ENCODE data around the gene ZMIZ1. TPM values are rescaled to one million over a fixed set of nuclear protein-coding genes. Genes with fewer than 3 reads are reported as not detected.
A peak's percentile ranks its signal among the peaks of the same experiment; 100 is the strongest.

Gene ZMIZ1
- total and polyA plus RNA-seq, 12 donors: 6.6 to 113 (median 55.1) TPM

DNA sequence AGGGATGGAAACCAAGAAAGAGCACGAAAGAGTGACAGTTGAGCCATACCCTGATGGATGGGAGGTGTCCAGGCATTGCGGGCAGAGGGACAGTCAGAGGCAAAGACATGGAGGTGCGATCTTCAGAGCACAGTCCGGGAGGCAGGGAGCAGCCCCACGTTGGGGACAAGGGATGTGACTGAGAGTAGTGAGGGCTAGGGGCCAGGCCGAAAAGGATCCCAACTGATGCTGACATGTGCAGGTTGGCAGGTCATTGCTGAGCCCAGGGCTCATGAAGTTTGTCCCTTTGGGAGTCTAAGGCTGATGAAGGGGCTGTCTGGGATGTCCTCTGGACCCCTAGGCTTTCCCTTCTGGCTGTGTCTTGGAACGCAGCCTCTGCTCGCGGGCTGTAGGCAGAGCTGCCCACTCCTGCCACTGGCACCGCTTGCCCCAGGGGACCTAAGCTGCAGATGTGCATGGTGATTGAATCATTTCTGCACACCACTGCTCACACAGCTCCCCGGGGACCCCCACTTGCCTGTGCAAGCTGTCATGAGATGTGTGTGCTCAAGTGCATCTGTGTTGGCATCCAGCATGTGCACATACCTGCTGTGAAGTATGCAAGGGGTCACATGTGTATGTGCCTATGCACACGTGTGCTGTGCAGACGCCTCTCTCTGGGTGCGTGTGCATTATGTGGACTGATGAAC, 125.1 kb downstream of the ZMIZ1 start:
- Histone ChIP-seq H3K27ac (no peak overlapping the region), H3K4me3 (no peak overlapping the region), H3K9me3 (replicated peaks in 1 of 3) (no peaks in the 10 kb centered on the region), H3K4me1 (replicated peaks in 1 of 2) (peaks cover 11 to 53% of the 10 kb centered on the region in 2 donors), H3K36me3 (replicated peaks in 1 of 2) (no peaks in the 10 kb centered on the region), H3K27me3 (no peaks in the 10 kb centered on the region)
- TF ChIP-seq POLR2A (IDR thresholded peaks at IDR 0.05): no peak
- TF ChIP-seq, protein P1, sequence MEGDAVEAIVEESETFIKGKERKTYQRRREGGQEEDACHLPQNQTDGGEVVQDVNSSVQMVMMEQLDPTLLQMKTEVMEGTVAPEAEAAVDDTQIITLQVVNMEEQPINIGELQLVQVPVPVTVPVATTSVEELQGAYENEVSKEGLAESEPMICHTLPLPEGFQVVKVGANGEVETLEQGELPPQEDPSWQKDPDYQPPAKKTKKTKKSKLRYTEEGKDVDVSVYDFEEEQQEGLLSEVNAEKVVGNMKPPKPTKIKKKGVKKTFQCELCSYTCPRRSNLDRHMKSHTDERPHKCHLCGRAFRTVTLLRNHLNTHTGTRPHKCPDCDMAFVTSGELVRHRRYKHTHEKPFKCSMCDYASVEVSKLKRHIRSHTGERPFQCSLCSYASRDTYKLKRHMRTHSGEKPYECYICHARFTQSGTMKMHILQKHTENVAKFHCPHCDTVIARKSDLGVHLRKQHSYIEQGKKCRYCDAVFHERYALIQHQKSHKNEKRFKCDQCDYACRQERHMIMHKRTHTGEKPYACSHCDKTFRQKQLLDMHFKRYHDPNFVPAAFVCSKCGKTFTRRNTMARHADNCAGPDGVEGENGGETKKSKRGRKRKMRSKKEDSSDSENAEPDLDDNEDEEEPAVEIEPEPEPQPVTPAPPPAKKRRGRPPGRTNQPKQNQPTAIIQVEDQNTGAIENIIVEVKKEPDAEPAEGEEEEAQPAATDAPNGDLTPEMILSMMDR (IDR thresholded peaks at IDR 0.05): no peak
- no peak for DNase-seq
- 87 to 95% (median 91%) methylated on average over 9 to 14 of the region's 14 CpGs for WGBS, 4 donors
- intact Hi-C loops (cut with DNase I): loop anchor here (5.0 to 10.0 kb wide), 6 partner anchors 122 to 1139 kb away; no protein-coding TSS in a partner anchor

DNA sequence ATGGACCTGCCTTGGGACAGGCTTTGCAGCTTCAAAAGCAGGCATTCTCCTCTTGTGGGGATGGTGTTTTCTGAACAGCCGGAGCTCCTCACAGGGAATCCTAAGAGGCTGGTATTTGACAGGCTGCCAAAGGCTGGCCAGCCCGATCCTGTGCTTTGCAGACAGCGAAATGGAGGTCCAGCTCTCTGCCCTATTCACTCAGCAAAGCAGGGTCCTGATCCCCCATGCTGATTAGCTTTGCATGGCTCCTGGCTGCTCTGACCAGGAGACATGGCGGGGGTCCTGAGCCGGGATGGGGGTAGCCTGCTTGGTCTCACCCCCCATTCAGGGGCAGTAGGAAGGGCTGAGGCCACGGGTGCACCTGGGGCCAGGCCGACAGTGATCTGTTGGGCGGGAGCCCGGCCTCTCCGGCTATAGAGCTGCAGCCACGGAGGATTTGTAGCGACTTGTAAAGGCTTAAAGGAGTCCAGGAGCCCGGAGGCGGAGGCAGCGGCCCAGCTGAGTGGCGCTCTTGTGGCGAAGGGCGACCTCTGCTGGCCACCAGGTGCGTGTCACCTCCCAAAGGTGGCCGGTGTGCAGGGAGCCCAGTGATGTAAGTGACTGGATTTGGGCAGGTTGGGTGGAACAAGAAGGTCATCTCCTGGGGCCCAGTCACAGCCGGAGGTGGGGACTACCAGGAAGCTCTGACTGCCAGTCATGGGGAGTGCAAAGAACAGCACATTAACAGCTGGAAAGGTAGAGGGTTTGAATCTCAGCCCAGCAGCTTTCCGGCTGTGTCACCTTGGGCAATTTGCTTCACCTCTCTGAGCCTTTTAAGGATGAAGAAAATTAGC, 126.5 kb downstream of the ZMIZ1 start:
- intact Hi-C loops (cut with DNase I): loop anchor here (5.0 to 10.0 kb wide), 7 partner anchors 123 to 1148 kb away; no protein-coding TSS in a partner anchor
- no peak overlapping the region for H3K4me3 ChIP-seq
- 13 to 16% (median 14%) methylated on average over 7 to 22 of the region's 22 CpGs for WGBS, 4 donors
- H3K36me3 ChIP-seq (replicated peaks in 1 of 2): no peaks in the 10 kb centered on the region
- H3K27me3 ChIP-seq: no peaks in the 10 kb centered on the region
- peak; percentile 85 to 96 (median 91) for DNase-seq
- H3K4me1 ChIP-seq (replicated peaks in 1 of 2): peaks cover 11 to 38% of the 10 kb centered on the region in 2 donors
- no peak for TF ChIP-seq POLR2A (IDR thresholded peaks at IDR 0.05)
- TF ChIP-seq, protein P1 (IDR thresholded peaks at IDR 0.05): peak; percentile 86 to 98 (median 96)
- H3K9me3 ChIP-seq (replicated peaks in 1 of 3): no peaks in the 10 kb centered on the region
- peak overlapping the region; percentile 7 to 72 (median 69) for H3K27ac ChIP-seq

DNA sequence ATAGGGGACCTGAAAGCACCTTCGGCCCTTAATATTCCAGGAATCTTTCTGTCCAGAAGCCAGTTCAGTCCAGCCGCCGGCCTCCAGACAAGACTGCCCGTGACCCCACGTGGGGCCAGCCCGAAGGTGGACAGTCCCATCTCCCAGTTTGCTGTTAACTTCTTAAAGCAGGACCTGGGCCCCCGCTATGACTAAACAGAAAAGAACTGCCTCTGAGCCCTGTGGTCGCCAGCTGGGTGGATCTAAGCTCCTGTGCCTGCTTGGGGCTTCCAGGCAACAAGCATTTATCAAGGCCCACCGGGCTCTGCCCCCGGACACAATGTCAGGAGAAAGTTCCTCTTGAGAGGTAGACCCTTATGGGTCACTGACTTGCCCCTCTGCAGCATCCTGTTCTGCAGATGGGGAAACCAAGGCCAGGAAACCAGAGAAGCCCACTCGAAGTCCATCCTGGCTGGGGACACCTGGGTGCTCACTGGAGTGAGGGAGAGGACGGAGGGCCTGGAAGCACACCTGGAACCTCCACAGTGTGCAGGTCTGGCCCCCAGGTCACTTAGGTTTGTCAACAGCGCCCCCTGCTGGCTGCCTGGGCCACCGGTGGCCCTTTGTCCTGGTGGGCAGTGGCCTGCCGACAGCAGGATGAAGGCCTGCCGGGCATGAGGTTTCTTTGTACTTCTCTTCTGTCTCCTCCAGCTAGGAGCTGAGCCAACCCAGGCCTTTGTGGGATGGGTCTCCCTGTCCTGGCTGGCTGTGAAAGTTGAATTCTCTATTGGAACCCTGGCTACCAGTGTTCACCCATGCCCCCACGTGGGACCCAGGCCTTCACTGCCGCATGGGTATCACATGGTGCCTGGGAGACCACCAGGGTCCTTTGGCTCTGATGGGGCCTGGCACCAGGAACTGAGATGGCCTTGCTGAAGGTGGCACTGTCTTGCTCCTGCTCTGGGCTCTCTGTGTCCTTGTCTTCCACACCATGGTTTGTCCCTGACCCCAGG, 128.0 kb downstream of the ZMIZ1 start:
- H3K4me3 ChIP-seq: no peak overlapping the region
- TF ChIP-seq POLR2A (IDR thresholded peaks at IDR 0.05): no peak
- TF ChIP-seq, protein P1 (IDR thresholded peaks at IDR 0.05): peak; percentile 82 to 97 (median 90)
- intact Hi-C loops (cut with DNase I): loop anchor here (5.0 to 10.0 kb wide), 7 partner anchors 124 to 1149 kb away; no protein-coding TSS in a partner anchor
- peaks cover 5 to 23% of the 10 kb centered on the region in 2 donors for H3K4me1 ChIP-seq (replicated peaks in 1 of 2)
- no peaks in the 10 kb centered on the region for H3K9me3 ChIP-seq (replicated peaks in 1 of 3)
- DNase-seq: peak; percentile 70 to 88 (median 80)
- H3K27me3 ChIP-seq: no peaks in the 10 kb centered on the region
- peak overlapping the region in 1 of 5 donors; percentile 69 for H3K27ac ChIP-seq
- 48 to 87% (median 55%) methylated on average over 7 to 18 of the region's 18 CpGs for WGBS, 4 donors
- peaks cover 0 to 6% of the 10 kb centered on the region in 2 donors for H3K36me3 ChIP-seq (replicated peaks in 1 of 2)

Measured in adrenal gland (tissue), 12 donors.